NCI-H2107 treated with DMSO at 0.1 percent for 48 hours (cell line): ENCODE data around the gene IMMP2L.

Source experiments
- DNase-seq: peaks from one replicate; lab custom pipeline; 2025; ENCODE audit not compliant: unreplicated experiment; lab: John Stamatoyannopoulos, UW

IMMP2L gene

DNA sequence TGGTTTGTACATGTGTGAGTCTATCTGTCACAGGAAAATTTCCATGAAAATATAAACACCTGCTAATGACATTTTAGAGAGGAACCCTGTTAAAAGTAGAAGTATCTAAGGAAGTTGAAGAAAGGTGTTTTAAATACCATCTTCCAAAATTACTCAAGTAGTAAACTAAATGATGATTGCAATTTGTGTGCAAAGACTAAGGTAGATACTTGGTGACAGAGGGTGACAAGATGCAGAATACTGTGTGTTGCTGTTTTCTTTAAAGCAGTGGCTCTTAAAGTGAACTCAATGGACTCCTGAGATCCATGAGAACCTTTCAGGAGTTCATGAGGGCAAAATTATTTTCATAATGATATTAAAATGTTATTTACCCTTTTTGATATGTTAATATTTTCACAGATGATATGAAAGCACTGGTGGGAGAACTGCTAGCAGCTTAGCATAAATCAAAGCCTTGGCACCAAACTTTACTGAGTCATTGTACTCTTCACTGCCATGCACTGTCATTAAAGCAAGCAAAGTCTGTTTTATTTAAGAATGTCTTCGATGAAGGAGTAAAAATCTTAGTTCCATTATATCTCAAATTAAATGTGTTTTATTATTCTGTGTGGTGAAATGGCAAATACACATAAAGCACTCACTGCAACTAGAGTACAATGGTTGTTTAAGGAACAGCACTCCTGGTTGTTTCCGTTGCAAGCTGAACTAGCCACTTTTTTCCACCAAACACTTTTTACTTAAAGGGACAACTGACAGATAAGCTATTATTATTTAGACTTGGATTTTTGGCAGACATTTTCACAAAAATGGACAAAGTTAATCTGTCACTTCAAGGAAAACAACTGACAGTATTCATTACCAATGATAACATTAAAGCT lies 337.7 kb downstream of the IMMP2L start:
- DNase-seq = no peak

DNA sequence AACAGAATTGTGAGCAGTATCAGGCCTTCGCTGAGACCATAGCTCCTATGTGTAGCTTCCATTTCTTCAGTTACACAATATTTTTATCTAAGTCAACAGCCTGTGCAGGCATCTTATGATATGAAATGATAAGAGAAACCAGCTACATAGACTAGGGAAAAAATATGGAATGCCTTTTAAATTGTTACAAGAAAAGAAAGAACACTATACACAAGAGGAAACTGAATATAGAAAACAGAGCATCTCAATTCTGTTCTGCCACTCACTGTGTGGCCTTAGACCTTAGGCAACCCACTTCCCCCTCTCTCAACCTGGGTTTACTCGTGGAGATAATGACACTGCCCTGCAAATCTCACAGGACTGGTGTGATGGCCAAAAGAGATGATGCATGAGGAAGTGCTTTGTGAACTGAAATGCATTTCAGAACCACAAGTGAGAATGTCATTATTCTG lies 338.5 kb downstream of the IMMP2L start:
- DNase-seq = no peak

DNA sequence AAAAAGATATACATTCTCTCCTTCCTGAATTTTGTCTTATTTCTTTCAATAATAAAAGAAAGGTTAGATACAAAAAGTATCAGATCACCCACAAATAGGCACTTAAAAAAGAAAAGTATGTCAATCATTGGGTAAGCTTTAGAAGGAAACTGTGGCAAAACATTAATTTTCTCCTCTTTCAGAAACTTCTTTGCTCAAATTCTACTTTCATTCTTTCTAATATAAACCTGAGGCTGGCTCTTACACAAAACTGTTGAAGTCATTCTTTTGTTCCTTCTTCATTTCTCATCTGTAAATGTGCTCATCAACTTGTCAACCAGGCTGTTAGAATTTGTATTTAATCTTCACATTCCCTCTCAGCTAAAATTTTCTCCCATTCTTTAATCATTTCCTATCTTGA lies 346.7 kb downstream of the IMMP2L start:
- no peak for DNase-seq

DNA sequence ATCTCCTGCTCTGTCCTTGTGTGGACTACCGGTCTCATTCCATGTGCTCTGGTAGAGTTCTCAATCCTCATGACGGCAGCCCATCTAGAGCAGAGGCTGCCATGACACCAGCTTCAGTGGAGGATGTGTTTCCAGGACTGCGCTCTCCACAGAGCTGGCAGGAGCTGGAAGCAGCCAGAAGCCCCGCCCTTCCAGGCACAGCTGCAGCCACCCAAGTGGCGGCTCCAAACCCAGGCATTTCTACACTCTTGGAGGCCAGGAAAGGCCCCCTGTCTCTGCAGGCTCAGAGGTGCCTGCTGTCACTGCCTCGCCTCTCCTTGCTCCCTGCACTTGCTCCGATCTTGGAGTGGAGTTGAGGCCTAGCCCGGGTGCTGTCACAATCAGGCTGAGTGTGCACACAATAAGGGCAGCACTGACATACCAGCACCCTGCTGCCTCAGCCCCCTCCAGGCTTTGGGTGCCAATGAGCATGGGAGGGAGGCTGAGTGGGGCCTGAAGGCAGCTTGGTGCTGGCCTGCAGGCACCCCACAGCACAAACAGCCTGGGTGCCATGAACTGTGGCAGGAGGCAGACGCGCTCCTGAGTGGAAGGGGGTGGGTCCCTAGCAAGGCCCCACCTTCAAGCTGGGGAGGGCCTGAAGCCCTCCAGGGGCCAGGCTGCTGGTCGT lies 349.3 kb downstream of the IMMP2L start:
- DNase-seq = no peak

DNA sequence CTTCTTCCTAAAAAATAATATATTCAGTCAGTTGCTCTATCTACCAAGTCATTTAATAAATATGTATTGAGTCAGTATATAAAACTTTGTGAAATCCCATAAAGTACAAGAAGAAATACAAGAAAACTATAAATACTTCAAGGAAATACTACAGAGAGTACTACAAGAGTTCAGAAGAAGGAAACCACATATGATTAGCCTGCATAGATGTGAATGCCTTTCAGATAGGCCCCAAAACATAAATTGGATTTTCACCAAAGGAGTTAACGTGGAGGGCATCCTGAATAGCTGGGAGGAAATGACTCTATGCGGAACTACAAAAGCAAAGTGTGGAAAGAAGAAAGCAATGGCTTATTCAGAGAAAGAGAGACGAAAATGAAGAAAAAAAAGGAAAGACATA lies 351.3 kb downstream of the IMMP2L start:
- DNase-seq = no peak

DNA sequence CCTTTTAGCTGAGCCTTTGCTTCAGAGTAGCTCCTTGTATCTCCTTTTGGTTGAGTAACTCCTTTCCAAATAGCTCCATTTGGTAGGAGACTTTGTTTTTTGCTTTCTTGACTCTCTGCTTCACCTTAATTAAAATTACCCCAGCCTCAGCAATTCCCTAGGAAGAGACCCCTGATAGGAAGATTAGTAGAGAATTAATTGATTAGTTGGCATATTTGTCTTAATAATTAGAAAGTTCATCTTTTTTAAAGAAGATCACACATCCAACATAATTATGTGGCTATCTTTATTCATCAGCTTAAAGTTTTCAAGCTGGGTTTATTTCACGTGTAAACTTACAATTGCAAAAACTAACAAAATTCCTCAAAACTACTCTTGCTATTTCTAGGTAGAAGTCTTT lies 352.2 kb downstream of the IMMP2L start:
- no peak for DNase-seq

DNA sequence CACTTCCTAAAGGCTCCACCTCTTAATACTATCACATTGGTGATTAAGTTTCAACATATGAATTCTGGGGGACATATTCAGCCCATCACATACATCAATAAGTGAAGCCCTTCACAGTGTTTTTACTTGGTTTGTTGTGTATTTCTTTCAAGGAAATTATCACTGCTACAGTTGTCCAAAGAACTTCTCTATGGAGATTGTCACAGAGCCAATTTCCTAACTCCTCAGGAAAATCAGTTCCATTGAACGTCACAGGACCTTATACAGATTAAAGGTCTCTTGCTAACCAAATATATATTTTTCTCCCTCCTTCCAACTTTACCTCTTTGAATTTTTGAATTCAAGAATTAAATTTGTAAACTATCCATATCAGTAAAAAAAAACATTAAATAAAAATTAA lies 357.0 kb downstream of the IMMP2L start:
- DNase-seq = no peak

DNA sequence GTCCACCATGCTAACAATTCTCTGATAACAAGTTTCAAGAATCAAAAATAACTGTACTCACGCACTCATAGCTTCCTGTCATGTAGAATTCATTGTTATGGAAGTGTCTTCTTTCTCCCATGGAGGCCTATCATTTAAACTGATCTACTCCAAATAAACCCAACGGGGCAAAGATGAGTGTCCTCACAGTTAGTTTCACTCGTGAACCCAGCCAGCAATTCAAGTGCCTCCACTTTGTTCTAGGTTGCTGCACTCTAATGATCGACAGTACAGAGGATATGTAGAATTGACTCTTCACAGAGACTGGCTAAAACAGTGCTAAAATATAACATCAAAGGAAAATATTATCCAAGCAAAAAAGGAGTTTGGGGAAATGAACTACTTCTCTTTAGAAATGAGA lies 360.0 kb downstream of the IMMP2L start:
- no peak for DNase-seq

DNA sequence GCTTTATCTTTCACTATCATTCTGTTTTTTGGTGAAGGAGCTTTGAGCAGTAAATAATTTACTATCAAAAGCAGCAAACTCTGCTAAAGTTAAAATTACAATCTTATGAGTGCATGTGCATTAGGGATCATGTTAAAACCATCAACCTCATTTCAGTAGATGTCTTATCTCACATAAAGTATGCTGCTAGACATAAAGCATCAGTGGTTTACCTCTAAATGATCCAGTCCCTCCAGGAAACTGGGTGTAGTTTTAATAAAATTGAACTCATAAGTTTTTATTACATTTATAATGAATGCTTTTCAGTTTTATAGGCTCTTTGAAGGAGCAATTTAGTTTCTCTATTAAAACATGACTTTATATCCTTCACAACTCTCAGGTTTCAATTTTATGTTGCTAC lies 362.6 kb downstream of the IMMP2L start:
- DNase-seq = no peak

DNA sequence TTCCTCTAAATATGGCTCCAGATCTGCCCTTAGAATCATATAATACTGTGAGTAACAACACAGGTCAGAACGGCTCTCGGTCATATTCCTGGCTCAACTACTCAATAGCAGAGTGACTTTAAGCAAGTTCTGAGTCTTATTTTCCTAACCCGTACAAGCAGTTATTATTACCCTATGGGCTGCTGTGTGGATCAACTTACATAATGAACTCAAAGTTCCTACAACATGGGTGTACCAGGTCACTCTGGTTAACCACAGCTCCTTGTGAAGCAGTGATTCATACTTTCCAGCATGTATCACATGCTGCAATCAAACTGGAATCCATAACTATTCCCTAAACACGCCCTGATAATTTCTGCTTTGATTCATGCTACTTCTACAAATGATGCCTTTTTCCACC lies 364.0 kb downstream of the IMMP2L start:
- no peak for DNase-seq

DNA sequence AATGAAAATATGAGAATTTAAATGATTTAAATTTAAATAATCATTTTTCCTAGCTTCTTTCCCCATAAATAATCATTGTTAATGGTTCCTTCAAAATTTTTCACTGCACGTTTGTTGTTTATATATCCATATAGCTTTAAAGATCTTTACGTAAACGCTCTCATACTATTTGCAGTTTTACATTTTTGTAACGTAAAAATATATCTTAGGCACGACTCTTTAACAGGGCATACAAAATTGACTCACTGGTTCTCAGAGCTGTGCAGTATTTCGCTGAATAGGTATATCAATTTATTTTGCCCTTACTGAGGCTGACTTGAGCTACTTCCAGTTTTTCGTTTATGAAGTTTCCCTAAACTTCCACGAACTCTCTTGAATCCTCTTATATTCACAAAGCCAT lies 365.6 kb downstream of the IMMP2L start:
- no peak for DNase-seq

DNA sequence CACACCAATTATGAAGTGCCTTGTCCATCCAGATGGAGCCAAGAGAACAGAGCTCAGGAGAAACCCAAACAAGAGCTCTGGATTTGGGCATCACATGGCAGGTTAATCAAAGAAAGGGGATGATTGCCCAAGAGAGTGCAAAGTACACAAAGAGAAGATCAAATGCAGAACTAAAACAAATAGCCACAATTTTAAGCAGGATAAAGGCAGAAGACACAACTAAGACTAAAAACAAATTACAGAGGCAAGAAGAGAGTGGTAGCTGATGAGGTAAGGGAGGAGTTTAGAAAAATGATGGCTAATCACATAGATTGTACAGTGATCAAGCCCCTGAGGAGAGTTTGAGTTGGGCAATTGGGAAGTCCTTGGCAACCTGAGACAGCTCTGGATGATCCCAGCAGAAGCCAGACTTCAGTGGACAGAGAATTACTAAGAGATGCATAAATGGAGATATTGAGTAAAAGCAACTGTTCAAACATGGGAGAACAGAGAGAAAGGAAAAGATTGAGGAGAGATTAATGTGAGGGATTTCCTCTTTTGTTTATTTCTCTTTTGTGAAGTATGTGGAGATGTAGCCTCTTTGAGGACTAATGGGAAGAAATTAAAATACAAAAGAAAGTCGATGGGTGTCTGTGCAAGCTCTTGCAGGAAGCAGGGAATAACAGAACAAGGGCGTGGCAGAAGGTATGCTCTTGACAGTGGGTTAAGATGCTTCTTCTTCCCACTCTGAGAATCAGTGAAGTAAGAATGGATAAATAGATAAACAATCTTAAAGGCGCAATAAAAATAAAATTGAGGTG lies 369.5 kb downstream of the IMMP2L start:
- DNase-seq = no peak

DNA sequence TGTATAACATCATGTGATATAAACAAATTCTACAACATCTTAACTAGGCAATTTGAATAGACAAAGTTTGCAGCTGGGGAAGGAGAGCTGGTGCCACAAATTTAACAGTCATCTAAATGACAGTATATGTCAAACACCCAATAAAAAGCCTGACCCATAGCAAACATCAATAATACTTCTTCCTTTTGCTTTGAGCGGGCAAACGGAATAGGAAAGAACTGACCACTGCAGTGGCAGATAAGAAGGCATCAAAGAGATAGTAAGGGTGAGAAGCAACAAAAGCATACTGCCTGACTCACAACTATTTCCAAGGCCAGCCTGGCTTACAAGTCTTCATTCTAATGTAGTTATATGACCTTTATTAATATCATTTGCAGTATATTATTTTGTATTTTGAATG lies 371.5 kb downstream of the IMMP2L start:
- DNase-seq = no peak

DNA sequence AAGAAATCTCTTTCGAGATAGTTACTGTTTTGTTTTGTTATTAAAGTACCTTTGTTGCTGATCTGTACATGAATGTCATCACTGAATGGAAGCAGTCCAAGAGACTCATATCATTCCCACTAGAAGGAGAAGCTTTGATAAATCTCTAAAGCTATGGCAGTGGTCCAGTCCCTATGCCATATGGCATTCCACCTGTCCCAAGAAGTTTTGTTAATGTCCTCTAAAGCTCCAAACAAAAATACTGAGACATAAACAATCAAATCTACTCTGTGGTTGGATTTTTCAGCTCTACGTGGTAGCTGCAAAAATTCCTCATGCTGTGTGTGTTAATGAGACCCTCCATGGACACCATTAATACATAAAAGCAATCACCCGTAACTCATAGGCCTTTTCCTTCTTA lies 377.3 kb downstream of the IMMP2L start:
- DNase-seq = no peak

DNA sequence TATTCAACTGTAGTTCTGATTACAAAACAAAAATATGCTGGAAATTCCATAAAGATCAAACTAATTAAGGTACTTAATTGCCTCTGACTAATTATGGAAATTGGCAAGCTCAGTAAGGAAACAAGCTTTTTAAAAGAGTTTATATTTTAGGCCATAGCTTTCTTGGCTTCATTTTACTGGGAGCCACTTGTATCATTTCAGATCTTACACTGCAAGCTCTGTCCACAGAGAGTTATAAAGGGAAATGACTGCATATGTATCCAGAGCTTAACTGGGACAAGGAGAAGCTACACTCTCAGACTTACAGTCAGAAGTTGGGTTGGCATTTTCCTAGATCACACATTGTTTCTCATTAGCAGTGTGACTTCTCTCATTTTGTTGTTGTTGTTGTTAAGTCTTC lies 379.0 kb downstream of the IMMP2L start:
- no peak for DNase-seq

DNA sequence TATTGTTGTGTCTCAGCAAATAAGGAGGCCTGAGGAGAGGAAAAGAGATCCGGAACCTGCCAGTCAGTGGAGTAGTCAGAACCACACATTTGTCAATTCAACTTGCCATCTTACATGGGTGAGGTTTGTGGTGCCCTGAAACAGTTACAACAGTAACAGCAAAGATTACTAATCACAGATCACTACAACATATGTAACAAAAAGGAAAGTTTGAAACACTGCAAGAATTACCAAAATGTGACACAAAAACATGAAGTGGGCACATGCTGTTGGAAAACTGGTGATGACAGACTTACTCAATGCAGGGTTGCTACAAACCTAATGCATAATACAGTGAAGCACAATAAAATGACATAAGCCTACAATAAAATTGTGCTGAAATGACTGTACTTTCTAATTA lies 382.0 kb downstream of the IMMP2L start:
- DNase-seq = no peak

DNA sequence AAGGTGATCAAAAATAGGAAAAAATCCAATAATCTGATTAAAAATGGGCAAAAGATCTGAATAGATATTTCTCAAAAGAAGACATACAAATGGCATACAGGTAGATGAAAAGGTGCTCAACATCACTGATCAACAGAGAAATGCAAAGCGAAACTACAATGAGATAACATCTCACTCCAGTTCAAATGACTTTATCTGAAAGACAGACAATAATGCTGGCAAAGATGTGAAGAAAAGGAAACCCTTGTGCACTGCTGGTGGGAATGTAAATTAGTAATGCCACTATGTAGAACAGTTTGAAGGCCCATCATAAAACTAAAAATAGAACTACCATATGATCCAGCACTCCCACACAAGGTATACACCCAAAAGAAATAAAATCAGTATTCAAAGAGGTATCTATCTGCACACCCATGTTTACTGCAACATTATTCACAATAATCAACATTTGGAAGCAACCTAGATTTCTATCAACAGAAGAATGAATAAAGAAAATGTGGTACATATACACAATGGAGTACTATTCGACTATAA lies 386.3 kb downstream of the IMMP2L start:
- no peak for DNase-seq

DNA sequence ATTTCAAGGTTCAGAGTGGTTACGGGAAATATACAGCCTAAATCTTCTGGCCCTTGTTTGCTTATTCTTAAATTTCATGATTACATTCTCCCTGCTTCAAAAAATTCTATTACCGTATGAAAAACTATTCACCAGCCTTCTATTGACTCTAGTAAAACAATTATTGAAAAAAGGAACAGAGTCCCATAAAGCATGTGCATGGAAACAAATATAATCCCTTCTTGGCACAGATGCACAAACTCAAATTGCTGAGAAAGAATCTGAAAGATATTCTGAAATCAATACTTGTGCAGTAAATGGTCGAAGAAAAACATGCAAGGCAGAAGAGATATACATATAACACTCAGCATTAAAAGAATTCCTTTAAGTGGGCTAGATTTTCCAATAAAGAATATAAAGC lies 387.8 kb downstream of the IMMP2L start:
- no peak for DNase-seq

DNA sequence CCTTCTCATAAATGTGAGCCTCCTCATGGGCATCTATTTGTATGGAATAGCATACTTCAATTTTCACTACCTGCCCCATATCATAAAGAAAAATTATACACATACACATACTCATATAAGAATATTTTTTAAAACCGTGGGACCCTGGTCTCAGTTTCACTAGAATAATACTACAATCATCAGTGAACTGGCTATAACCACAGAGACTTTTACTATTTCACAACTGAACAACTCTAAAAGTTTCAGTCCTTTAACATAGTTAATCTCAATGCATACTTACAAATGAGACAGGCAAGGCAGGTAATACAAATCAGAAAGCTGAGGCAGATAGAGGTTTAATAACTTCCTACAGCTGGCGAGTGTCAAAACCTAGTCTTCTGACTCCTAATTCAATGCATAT lies 388.3 kb downstream of the IMMP2L start:
- DNase-seq = no peak

DNA sequence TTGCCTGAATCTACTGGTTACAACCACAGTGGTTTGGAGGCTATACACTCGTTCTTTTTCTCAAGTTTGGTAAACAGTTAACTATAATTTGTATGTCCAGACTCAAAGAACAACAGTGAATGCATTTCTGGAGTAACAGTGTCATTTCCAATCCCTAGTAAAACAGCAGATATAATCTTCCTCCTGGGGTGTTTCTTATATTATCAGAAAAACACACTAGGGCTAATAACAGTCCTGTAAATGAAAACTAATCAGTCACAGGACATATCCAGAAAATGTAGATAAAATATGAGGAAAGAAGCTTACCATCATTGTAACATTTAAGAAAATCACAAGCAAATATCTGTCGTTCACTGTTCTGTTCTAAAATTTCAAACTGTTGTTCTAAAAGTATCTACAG lies 388.8 kb downstream of the IMMP2L start:
- no peak for DNase-seq

DNA sequence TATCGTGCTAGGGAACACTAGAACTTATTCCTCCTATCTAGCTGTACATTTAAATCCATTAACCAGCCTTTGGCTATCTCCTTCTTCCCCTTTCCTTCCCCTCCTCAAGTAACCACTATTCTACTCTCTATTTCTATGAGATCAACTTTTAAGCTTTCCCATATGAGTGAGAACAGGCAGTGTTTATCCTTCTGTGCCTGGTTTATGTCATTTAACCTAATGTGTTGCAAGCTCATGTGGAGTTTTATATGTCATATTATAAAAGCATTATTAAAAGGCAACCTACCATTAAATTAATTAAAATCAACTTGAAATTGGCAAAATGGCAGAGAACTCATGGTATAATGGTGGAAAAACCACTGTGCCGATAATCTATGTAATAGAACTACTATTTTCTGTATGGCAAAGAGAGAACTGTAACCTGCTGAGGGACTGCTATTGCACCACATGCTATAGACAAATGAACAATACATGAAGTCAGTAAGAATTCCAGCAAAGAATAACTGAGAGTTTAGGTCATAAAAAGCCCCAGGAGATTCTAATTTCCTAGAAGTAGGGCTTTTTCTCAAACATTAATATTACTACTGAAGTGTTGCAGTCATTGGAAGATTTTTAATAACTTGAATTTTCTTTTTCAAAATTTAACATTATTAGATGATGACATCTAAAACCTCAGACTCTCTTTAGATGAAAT lies 389.6 kb downstream of the IMMP2L start:
- DNase-seq = no peak
